ENCODE results near the gene PNPLA6.
A peak's percentile ranks its signal among the peaks of the same experiment; 100 is the strongest.
"Not testable (repeated sequence)": the region's sequence is repeated elsewhere in the genome, so short reads cannot be mapped to it uniquely, and the experiment has no call there.

The PNPLA6 gene

DNA sequence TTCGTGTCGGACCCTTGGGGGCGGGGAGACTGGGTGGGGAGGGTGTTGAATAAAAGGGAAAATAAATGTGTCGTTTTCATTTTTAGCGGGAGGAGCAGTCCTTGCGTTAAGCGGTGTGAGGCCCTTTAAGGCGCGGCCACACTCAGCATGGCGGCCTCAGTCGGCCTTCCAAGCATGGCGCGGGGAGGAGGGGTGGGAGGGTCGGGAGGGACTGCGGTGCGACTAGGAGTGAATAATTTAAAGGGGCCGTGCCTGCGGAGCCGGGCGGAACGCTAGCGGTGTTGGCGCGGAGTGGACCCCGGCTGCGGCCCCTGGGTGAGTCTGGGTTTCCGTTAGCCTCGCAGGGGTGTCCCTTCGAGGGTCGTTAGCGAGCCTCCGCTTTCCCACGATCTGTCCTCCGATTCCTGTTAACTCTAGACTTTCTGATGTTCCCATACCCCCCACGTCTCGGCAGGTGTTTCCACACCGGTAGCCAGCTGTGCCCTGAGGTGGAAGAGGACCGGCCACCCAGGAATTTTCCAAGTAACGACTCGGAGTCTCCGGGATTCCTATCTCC is 1.5 kb upstream of the PNPLA6 start:
- peak; percentile 82 for DNase-seq

DNA sequence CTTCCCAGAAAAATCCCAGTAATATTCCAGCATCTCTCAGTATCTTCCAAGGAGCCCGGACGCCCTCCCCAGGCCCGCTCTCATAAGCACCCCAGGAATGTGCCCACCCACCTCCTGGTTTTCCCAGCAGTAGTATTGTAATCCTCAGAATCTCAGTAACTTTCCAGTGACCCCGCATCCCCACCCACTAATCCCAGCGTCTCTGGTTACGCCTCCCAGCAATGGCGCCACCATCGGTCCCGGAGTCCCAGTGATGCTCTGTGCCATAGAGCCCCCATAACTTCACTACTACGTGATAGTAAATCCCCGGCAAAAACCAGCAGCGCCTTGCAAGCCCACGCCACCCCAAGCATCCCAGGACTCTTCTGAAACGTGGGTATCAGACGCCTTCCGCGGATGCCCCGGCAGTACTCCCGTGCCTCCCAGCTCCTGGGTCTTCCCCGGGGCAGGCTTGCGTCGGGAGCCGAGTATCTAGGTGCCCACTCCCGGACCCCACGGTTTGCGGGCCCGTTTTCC is 928 bp upstream of the PNPLA6 start:
- no peak for DNase-seq

DNA sequence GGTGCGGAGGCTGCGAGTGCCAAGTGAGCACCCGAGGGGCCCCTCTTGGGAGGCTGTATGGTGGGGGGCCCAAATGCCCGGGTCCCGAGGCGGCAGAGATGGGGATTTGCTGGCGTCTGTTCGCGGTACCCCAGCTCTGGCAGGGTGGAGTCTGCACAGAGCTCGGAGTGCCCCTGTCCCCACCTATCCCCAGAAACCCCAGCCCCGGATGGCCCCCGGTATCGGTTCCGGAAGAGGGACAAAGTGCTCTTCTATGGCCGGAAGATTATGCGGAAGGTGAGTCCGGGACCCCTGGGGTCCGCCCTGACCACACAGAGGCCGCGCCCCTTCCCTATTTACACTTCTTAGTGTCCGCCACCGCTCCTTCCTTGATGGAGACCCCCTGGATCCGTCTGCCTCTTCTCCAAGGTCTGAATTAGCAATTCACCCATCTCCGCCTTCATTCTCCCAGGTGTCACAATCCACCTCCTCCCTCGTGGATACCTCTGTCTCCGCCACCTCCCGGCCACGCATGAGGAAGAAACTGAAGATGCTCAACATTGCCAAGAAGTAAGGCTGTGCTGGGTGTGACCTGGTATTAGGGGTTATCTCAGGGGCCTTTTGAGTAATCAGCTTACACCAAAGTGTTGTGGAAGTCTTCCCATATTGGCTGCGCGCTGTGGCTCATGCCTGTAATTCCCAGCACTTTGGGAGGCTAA is 630 bp downstream of the PNPLA6 start:
- no peak for DNase-seq

DNA sequence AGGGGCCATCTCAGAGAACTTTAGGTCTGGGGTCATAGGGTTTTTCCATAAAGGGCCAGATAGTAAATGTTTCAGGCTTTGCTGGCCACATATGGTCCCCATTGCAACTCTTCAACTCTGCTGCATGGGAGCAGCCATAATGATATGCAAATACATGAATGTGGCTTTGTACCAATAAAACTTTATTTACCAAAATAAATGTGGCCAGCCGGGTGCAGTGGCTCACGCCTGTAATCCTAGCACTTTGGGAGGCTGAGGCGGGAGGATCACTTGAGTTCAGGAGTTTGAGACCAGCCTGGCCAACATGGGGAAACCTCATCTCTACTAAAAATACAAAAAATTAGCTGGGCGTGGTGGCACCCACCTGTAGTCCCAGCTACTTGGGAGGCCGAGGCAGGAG is 3.5 kb downstream of the PNPLA6 start:
- DNase-seq: not testable (repeated sequence)

DNA sequence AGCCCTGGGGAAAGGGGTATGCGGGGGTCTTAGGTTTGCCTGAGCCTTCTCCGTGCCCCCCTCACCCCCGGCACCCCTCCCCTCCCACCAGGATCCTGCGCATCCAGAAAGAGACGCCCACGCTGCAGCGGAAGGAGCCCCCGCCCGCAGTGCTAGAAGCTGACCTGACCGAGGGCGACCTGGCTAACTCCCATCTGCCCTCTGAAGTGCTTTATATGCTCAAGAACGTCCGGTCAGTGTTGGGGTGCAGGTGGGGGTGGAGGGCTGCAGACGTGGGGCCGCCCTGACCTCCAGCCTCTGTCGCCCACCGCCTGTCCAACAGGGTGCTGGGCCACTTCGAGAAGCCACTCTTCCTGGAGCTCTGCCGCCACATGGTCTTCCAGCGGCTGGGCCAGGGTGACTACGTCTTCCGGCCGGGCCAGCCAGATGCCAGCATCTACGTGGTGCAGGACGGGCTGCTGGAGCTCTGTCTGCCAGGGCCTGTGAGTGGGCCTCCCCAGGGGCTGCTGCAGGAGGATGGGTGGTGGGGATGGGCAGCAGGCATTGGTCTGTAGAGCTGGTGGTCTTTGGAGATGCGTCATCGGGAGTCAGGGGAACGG is 4.4 kb downstream of the PNPLA6 start:
- no peak for DNase-seq

DNA sequence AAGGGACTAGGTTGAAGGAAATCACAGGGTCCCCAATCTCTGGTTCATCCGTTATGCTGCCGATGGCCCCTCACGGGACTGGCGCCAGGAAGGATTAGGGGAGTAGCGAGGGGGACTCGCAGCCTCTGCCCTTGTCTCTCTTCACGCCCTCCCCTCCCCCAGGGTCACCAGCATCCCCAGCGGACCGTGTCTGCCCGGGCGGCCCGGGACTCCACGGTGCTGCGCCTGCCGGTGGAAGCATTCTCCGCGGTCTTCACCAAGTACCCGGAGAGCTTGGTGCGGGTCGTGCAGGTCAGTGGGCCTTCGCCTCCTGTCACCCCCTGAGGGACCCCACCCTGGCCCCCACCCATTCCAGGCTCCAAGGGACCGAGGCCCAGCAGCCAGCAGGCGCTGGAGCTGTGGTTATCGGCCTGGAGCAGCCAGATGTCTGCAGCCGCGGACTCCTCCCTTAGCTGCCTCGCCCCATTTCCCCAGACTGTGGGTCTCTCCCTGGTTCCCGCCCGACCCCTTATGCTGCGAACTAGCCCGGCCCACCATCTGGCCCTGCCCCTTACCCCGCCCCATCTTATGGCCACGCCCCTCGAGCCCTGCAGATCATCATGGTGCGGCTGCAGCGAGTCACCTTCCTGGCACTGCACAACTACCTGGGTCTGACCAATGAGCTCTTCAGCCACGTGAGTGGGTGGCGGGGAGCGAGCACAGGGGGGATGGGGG is 5.4 kb downstream of the PNPLA6 start:
- no peak for DNase-seq

DNA sequence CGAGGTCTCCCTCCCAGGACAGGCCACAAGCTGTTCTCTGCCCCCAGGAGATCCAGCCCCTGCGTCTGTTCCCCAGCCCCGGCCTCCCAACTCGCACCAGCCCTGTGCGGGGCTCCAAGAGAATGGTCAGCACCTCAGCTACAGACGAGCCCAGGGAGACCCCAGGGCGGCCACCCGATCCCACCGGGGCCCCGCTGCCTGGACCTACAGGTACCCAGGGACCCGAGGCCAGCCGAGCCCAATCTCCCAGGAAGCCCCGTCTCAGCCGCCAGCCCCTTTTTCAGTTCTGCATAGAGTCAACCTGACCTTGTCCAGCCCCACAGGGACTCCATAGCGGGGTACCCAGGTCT is 5.9 kb downstream of the PNPLA6 start:
- no peak for DNase-seq

DNA sequence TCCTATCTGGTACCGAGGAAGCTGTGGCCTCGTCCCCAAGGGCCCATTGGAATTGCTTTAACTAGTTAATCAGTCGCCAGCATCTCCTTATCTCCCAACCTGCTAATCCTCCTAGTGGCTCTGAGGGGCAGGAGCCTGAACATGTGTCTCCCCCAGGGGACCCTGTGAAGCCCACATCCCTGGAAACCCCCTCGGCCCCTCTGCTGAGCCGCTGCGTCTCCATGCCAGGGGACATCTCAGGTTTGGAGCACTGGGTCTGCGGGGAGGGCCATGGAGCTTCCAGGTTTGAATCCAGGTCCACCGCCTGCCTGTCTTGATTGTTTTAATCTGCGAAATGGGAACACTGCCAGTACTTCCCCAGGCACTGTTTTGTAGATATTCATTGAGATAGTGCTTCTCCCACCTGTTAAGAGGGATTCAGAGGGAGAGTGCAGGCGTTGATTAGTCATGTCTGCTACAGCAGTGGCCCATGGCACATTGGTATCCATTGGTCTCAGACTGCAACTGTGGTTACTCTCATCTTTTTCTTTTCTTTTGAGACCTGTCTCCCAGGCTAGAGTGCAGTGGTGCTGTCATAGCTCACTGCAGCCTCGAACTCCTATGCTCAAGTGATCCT is 6.4 kb downstream of the PNPLA6 start:
- no peak for DNase-seq

DNA sequence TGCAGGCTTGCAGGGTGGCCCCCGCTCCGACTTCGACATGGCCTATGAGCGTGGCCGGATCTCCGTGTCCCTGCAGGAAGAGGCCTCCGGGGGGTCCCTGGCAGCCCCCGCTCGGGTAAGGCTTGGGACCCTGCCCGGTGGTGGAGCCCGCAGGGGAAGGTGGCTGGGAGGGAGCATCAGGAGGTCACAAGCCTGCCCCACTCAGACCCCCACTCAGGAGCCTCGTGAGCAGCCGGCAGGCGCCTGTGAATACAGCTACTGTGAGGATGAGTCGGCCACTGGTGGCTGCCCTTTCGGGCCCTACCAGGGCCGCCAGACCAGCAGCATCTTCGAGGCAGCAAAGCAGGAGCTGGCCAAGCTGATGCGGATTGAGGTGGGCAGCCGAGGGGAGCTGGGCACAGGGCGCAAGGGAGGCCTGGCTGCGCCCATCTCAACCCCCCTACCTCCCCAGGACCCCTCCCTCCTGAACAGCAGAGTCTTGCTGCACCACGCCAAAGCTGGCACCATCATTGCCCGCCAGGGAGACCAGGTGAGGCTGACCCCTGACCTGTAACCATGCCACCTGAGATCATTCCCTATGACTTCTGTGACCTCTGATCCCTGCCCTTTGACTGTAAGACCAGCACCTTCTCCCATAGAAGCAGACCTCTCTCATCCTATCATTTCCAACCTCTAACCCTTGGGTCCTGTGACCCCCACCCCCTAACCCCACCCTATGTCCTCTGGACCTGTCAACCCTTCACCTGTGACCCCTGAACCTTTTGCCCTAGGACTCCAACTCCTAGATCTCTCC is 7.2 kb downstream of the PNPLA6 start:
- no peak for DNase-seq

DNA sequence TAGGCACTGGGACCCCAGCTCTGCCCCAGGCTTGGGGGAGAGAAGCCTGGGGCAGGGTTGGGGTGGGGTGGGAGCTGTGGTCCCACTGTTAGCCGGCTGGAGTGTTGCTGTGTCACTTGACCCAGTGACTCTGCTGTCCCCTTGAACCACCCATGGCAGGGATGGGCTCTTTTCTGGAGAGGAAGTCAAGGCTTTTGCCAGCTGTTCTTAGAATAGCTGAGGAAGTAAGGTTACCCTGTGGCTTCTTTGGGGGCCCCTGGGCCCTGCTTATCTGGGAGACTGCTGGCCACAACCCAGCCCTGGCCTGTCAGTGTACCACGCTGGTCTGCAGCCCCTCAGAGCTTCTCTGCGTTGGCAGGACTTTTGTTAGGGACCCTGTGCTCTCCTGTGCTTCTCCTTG is 9.1 kb downstream of the PNPLA6 start:
- peak; percentile 95 for DNase-seq

DNA sequence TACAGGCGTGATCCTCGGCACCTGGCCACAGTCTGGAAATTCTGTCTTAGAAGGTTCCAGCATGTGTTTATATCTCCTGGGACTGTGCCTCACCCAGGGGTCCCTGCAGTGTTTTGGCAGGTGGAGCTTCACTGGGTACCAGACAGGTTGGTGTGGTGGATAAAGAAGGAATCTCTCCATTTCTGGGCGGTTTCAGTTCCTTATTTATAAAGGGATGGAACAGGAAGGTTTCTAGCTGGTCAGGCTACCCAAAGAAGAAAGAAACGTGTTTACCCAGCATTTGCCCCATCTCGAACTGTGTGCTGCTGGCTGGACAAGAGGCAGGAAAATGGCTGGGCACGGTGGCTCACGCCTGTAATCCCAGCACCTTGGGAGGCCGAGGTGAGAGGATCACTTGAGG is 9.8 kb downstream of the PNPLA6 start:
- DNase-seq: peak; percentile 82

DNA sequence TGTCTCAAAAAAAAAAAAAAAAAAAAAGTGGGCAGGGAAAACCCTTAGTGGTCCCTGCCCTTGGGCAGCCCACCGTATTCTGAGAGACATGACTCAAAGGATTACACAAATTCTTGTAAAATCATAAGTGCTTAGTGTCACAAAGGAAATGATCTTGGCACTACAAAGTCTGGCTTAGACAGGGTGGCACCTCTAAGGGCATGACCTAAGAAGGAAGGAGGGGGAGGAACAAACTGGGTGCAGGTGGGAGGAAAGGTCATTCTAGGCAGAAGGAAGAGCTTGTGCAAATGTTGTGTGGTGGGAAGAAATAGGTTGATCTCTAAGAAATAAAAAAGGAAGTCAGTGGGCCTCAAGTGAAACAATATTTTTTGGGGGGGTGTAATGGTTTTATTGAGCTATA is 10.4 kb downstream of the PNPLA6 start:
- peak; percentile 66 for DNase-seq

DNA sequence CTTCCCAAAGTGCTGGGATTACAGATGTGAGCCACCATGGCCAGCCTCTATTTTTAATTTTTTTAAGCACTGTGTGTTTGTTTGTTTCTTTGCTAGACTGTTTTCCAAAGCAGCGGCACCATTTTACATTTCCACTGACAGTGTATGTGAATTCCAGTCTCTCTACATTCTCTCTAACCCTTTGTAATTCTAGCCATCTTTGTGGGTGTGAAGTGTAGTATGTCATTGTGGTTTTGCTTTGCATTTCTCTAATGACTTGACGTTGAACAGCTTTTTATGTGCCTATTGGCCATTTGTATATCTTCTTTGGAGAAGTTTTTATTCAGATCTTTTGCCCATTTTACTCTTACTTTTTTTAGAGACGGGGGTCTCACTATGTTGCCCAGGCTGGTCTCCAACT is 11.6 kb downstream of the PNPLA6 start:
- no peak for DNase-seq

DNA sequence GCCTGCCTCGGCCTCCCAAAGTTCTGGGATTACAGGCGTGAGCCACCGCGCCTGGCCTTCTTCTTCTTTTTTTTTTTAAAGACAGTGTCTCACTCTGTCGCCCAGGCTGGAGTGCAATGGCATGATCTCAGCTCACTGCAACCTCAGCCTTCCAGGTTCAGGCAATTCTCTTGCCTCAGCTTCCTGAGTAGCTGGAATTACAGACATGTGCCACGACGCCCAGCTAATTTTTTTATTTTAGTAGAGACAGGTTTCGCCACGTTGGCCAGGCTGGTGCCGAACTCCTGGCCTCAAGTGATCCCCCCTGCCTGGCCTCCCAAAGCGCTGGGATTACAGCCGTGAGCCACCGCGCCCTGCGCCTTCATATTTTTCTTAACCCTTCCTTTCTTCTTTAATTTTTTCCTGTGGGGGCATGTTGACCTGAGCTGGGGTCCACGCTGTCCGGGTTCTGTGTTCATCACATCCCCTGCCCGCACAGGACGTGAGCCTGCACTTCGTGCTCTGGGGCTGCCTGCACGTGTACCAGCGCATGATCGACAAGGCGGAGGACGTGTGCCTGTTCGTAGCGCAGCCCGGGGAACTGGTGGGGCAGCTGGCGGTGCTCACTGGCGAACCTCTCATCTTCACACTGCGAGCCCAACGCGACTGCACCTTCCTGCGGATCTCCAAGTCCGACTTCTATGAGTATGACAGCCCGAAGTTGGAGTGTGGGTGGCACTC is 14.1 kb downstream of the PNPLA6 start:
- no peak for DNase-seq

DNA sequence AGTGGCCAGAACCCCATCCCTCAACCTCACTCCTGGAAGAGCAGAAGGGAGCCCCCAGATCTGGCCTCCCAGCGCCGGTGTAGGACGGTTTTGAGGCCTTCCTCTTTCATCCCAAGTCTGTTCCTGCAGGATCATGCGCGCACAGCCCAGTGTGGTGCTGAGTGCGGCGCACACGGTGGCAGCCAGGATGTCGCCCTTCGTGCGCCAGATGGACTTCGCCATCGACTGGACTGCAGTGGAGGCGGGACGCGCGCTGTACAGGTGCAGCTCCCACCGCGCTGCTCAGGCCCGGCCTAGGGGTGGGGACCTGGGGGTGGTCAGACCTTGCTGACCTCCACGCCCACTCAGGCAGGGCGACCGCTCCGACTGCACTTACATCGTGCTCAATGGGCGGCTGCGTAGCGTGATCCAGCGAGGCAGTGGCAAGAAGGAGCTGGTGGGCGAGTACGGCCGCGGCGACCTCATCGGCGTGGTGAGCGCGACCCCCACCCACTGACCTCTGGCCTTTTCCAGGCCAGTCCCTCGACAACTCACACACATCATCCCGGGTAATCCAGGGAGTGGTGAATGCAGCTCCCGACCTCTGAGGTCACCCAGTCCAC is 14.8 kb downstream of the PNPLA6 start:
- no peak for DNase-seq

DNA sequence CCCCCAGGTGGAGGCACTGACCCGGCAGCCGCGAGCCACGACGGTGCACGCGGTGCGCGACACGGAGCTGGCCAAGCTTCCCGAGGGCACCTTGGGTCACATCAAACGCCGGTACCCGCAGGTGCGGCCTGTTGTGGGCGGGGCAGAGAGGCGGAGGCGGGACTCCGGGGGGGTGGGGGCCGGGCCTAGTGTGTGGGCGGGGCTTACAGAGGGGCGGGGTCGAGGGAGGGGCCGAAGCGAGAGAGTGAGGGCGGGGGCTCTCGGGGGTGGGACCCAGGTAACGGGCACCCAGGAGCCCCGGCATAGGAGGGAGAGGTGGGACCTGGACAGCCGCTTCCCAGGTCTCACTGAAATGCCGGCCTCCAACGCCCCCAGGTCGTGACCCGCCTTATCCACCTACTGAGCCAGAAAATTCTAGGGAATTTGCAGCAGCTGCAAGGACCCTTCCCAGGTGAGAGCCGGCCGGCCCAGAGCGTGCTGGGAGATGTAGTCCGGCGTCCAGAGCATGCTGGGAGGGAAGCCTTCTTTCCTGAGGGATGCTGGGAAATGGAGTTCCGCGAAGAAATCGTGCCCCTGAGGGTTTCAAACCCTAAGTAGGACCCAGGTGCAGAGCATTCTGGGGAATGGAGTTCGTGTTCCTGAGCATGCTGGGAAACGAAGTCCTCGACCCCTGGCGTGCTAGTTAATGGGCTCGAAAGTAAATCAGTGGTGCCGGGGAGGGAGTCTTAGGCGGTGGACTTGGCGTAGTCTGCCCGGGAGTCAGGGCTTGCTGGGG is 15.7 kb downstream of the PNPLA6 start:
- no peak for DNase-seq

DNA sequence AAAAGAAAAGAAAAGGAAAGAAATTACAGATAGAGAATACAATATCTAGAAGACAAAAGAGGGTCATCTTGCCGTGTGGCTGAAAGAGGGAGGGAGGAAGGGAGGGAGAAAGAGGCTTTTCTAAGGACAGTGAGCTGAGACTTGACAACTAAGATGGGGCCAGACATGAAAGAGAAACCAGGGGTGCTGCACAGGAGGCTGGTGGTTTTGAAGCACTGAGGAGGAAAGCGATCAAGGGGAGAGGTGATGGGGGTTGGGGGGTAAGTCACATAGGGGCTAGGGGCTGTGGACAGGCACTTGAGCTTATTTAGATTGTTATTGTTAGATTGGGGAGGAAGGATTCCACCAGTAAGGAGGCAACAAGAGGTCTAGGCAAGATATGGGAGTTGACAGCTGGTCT is 17.3 kb downstream of the PNPLA6 start:
- no peak for DNase-seq

DNA sequence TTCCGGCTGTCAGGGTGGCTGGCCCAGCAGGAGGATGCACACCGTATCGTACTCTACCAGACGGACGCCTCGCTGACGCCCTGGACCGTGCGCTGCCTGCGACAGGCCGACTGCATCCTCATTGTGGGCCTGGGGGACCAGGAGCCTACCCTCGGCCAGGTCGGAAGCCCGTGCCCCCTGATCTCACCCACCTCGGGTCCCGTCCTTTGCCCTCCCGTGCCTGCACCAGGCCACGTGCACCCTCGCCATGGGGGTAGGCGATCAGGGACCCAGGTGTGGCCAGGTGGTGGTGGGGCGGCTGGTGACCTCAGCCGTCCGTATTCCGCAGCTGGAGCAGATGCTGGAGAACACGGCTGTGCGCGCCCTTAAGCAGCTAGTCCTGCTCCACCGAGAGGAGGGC is 19.0 kb downstream of the PNPLA6 start:
- no peak for DNase-seq

DNA sequence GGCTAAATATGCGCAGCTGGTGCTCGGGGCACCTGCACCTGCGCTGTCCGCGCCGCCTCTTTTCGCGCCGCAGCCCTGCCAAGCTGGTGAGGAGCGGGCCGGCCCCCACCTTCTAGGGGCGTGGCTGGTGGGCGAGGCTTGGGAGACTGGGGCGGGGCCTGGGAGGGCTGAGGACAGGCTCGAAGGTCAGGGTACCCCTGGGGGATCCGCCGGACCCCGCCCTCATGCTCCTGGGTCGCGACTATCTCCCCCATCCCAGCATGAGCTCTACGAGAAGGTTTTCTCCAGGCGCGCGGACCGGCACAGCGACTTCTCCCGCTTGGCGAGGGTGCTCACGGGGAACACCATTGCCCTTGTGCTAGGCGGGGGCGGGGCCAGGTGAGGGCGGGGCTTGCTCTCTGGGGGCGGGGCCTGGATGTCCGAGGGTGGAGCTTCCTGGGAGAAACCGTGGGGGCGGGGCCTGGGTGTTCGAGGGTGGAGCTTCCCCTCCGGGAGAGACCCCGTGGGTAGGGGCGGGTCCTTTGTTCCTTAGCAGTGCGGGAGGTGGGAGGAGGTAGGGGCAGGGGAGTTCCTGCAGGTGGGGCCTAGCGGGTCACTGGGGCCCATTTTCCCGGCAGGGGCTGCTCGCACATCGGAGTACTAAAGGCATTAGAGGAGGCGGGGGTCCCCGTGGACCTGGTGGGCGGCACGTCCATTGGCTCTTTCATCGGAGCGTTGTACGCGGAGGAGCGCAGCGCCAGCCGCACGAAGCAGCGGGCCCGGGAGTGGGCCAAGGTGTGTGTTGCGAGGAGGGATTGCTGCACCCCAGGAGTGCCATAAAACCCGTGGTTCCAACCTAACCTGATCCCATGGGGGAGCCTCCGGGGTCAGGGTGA is 19.7 kb downstream of the PNPLA6 start:
- no peak for DNase-seq

All from MV-4-11 (cell line).